Skeletal muscle satellite cell (primary cell): ENCODE data around the gene RNU6-7.
A peak's percentile ranks its signal among the peaks of the same experiment; 100 is the strongest.

ENCODE experiments used
- H3K27me3 ChIP-seq: 2 replicates; pipeline ENCODE4 v1.7.0; 2013; ENCODE audit warnings: low read length; ENCODE audit not compliant: control insufficient read depth, insufficient read depth
- H3K36me3 ChIP-seq: 2 replicates; pipeline ENCODE4 v1.7.0; 2013; ENCODE audit warnings: mild to moderate bottlenecking, control low read depth, low read length; ENCODE audit not compliant: insufficient read depth
- H3K4me1 ChIP-seq: 2 replicates; pipeline ENCODE4 v1.7.0; 2013; ENCODE audit warnings: low read length; ENCODE audit not compliant: control insufficient read depth, insufficient read depth
- H3K4me2 ChIP-seq: 2 replicates; pipeline ENCODE4 v1.7.0; 2013; ENCODE audit warnings: mild to moderate bottlenecking, low read length
- H3K4me3 ChIP-seq: 2 replicates; pipeline ENCODE4 v1.7.0; 2013; ENCODE audit warnings: low read length
- H3K9ac ChIP-seq: 2 replicates; pipeline ENCODE4 v1.7.0; 2013; ENCODE audit warnings: mild to moderate bottlenecking, low read depth, low read length, moderate library complexity
- H3K9me3 ChIP-seq: replicated peaks from 2 replicates; pipeline ENCODE4 v1.7.0; 2013; ENCODE audit warnings: mild to moderate bottlenecking, control low read depth, low read length
- small RNA-seq: library from RNA; depleted of rRNA; stranded (forward); fragments of <200 nt; gene quantifications from one replicate; pipeline ENCODE3, GENCODE V24; 2012

Gene RNU6-7

DNA sequence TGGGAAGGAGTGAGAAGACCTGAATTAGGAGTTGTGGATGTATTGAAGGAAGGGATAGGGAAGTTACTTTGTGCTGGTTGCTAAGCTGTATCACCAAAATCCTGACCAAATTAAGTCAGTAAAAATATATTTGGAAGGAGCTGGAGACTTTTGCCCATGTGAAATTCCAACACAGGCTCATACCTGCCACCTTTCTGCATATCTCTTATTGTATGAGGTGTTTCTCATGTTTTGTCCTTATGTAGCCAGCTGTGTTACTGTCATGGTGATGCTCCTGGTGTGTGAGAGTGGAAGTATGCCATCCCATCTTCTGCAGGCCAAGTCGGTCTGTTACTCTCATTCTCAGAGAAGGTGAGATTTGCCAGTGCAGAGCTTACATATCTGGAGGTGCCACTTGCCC lies 30.6 kb downstream of the RNU6-7 start:
- no peak overlapping the region for H3K9ac ChIP-seq
- no peaks in the 10 kb centered on the region for H3K36me3 ChIP-seq
- no peak overlapping the region for H3K4me2 ChIP-seq
- H3K27me3 ChIP-seq: no peaks in the 10 kb centered on the region
- H3K9me3 ChIP-seq: no peaks in the 10 kb centered on the region
- H3K4me1 ChIP-seq: peaks cover 23% of the 10 kb centered on the region
- no peak overlapping the region for H3K4me3 ChIP-seq

DNA sequence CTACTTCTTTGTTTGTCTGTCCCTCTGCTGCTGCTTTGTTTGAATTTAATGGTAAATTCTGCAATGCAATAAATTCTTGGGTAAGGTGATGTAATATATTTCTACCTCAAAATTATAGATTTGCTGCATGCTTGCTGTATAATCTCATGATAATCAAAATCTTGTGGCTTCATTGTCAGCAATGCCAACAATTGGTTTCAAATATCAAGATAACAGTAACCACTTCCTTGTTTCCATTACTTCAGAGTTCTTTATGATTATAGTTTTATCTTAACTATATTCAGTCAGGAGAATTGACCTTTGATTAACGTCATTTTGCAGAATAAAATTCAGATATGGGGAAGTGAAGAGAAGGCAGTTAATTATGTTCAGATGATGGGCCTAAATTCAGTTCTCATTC lies 31.4 kb downstream of the RNU6-7 start:
- no peak overlapping the region for H3K4me3 ChIP-seq

DNA sequence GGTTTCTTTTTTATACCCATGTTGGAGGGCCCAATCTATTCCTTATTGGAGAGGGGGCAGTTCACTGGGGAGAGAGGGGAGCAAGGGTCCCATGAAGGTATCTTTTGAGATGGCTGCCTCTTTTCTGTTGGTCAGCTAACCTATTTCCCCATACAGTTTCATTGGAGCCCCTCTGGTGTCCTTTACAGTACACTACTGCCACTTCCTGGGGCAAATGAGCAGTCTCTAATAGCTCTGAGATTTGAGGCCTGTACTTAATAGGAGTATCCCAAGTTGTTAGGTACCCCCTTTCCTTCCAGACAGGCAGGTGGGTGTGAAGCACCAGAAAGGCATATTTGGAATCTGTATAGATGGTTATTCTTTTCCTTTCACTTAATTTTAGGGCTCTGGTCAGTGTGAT lies 42.6 kb downstream of the RNU6-7 start:
- Histone ChIP-seq H3K4me3 (no peak overlapping the region), H3K36me3 (no peaks in the 10 kb centered on the region), H3K9me3 (no peaks in the 10 kb centered on the region), H3K4me2 (no peak overlapping the region), H3K9ac (no peak overlapping the region), H3K4me1 (no peaks in the 10 kb centered on the region), H3K27me3 (peaks cover 3% of the 10 kb centered on the region)

More for the DNA sequence above, 31.4 kb downstream of the RNU6-7 start:
- Histone ChIP-seq H3K36me3 (no peaks in the 10 kb centered on the region), H3K4me1 (peaks cover 23% of the 10 kb centered on the region), H3K4me2 (no peak overlapping the region), H3K27me3 (no peaks in the 10 kb centered on the region), H3K9me3 (no peaks in the 10 kb centered on the region), H3K9ac (no peak overlapping the region)

DNA sequence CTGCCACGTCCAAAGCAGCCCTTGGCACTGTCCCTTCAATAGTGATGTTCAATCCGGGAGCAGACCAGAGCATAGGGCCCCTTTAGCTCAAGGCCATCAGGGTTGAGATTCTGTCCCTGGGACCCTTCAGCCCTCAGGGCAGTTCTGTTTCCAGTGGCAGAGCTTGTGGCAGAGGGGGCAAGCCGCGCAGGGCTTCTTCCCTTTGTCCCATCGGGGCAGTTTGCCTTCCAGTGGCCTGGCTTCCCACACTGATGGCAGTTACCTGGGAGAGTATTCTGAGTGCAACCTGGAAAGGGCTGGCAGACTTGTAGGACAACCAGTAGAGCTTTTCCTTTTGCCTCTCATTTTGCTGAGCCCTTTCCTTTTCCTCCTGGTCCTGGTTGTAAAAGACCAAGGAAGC lies 44.9 kb downstream of the RNU6-7 start:
- H3K9ac ChIP-seq: no peak overlapping the region
- no peaks in the 10 kb centered on the region for H3K27me3 ChIP-seq
- no peaks in the 10 kb centered on the region for H3K36me3 ChIP-seq
- no peak overlapping the region for H3K4me2 ChIP-seq
- no peak overlapping the region for H3K4me3 ChIP-seq
- H3K9me3 ChIP-seq: no peaks in the 10 kb centered on the region
- H3K4me1 ChIP-seq: no peaks in the 10 kb centered on the region

DNA sequence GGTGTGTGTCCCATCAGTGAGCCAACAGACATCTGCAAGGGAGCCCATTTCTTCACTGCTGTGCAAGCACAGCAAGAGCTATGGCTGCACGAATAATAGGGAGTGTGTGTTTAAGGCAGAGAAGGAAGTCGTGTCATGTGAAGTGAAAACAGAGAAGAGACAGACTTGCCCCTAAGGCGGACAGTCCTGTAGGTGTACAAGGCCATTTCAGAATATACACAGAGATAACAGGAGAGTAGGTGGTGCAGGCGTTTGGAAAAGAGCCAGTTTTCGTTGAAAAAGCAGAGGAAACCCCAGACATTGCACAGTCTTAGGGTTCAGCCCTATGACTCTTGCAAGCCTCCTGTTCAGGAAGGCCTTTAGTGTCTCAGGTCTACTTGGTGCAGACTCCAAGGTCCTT lies 47.5 kb downstream of the RNU6-7 start:
- Histone ChIP-seq H3K36me3 (no peaks in the 10 kb centered on the region), H3K4me3 (no peak overlapping the region)

DNA sequence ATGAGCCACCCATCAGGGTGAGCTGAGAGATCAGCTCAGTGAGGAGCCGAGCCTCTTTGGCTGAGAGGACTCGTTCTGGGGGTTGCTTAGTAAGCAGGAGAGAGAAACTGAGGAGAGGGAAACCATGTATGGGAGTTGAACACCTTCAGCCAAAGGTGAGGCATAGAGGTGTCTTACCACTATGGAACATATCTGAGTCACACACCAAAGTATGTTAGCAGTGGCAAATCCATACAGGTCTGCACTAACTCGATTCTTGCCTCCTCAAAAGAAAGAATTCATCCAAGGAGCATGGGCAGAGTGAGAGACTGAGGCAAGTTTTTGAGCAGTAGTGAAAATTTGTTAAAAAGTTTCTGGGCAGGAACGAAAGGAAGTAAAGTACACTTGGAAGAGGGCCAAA lies 47.9 kb downstream of the RNU6-7 start:
- H3K4me1 ChIP-seq: no peaks in the 10 kb centered on the region
- no peak overlapping the region for H3K9ac ChIP-seq
- H3K36me3 ChIP-seq: no peaks in the 10 kb centered on the region
- H3K4me3 ChIP-seq: no peak overlapping the region
- no peak overlapping the region for H3K4me2 ChIP-seq
- no peaks in the 10 kb centered on the region for H3K9me3 ChIP-seq
- H3K27me3 ChIP-seq: no peaks in the 10 kb centered on the region

More for the DNA sequence above, 47.5 kb downstream of the RNU6-7 start:
- no peaks in the 10 kb centered on the region for H3K27me3 ChIP-seq
- H3K4me1 ChIP-seq: no peaks in the 10 kb centered on the region
- no peak overlapping the region for H3K4me2 ChIP-seq
- no peaks in the 10 kb centered on the region for H3K9me3 ChIP-seq
- H3K9ac ChIP-seq: no peak overlapping the region

DNA sequence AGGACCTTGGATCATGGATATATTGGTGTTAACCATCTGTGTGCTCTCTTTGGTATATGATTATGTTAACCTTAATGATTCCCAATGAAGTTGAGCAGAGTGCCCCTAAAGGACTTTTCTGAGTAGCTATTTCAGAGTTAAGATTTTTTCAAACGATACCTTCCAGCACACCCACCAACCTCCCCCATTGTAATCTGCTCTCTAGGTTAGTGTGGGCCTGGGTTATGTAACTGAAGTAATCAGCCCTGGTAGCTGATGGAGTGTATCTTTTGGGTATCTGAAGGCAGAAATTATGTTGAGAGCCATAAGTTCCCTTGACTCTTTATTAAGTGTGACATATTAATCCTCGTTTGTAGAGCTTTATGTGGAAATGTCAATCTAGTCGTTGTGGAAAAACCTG lies 48.8 kb downstream of the RNU6-7 start:
- no peaks in the 10 kb centered on the region for H3K36me3 ChIP-seq
- H3K9ac ChIP-seq: no peak overlapping the region
- H3K27me3 ChIP-seq: no peaks in the 10 kb centered on the region
- no peaks in the 10 kb centered on the region for H3K9me3 ChIP-seq
- H3K4me1 ChIP-seq: peaks cover 5% of the 10 kb centered on the region
- no peak overlapping the region for H3K4me3 ChIP-seq
- no peak overlapping the region for H3K4me2 ChIP-seq

DNA sequence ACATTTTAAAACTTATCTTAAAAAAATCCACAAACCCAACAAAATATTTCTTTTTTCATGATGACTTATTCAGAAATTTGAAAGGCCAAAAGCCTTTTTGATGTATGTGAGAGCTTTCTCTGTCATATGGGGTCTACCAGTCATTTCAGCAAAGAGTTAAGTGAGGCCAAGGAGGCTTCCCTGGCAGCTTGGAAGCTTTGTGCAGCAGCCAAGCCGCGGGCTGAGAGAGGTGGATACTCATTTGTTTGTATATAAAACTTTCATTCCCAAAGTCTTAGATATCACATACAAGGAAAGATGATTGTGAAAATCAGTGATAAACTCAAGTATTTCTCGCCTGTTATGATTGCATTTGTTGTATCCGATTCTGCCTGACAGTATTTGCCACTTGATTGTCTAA lies 49.7 kb downstream of the RNU6-7 start:
- Histone ChIP-seq H3K4me2 (no peak overlapping the region), H3K36me3 (no peaks in the 10 kb centered on the region), H3K4me3 (no peak overlapping the region), H3K9ac (no peak overlapping the region), H3K4me1 (peaks cover 5% of the 10 kb centered on the region), H3K9me3 (no peaks in the 10 kb centered on the region), H3K27me3 (no peaks in the 10 kb centered on the region)

Small RNAs within 50 kb of the gene (small RNA-seq; reads per million reads assigned to genes)
- 0.35 reads per million for gene RNU6-7
- 19.4 reads per million, percentile 93 among the genes with 10 or more reads in this experiment for gene RNU6-8
